ENCODE results near the gene SLC39A11. TPM values are rescaled to one million over a fixed set of nuclear protein-coding genes. Genes with fewer than 3 reads are reported as not detected.

SLC39A11 gene
- total RNA-seq, 2 donors from 2014 or later: 21.5 to 26.4 TPM

DNA sequence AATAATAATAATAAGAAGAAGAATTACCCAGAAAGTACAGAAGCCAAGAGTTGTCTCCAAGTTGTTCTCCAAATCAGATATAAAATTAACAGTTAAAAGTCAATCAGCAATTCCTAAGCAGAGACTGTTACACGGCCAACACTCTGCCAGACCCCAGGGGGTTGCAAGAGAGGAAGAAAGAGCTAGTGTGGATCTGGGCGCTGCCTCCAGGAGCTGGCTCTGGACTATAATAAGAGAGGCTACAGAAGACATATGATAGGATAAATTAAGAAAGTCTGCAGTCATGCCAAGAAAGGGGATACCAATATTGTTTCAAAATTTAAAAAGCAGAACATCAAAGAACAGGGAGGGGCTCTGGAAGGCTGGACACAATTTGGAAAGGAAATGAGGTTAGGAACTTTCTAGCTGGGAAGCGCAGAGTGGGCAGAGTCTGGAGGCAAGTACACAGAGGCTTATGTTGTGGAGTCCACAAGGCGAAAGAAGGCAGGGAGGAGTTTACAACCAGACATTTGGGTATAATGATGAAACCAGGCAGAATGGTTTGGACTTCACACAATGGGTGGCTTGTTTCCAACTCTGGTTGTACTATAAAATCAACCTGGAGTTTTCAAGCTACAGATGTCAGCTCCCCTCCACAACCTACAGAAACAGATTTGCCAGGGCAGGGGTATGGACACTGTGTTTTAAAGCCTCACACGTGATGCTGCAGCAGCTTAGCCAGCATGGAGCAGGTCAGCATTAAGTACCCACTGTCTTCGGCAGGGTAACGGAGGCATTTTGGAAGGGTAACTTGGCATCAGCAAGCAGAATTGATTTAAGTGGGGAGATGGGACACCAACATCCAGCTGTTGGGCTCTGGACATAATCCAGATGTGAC, 49.4 kb downstream of the SLC39A11 start:
- no peak for ATAC-seq (replicated peaks in 1 of 2)
- DNase-seq: no peak
- Mint-ChIP-seq H3K27ac (no peak overlapping the region), H3K4me3 (no peak overlapping the region), H3K9me3 (peaks cover 5 to 6% of the 10 kb centered on the region in 2 donors), H3K4me1 (ENCODE audit: low read depth) (peaks cover 9% of the 10 kb centered on the region), H3K27me3 (ENCODE audit: low read depth) (no peaks in the 10 kb centered on the region), H3K36me3 (ENCODE audit: insufficient read depth in 2 of 2) (peaks cover 2 to 9% of the 10 kb centered on the region in 2 donors)

DNA sequence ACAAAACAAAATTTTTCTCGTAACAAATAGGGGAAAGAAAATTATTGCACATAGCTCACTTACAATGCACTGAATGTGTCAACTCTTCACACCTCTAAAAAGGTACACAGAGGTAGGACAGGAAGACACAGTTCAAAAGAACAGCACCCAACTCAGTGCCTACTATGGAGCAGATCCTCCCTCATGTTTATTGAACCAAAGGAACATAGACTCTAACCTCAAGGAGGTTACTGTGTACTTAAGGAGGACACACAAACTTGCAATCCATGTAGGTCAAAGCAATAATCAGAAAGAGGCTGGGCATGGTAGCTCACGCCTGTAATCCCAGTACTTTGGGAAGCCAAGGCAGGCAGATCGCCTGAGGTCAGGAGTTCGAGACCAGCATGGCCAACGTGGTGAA, 50.3 kb downstream of the SLC39A11 start:
- DNase-seq: no peak
- Mint-ChIP-seq H3K9me3 (peaks cover 5 to 6% of the 10 kb centered on the region in 2 donors), H3K27ac (no peak overlapping the region), H3K4me3 (no peak overlapping the region), H3K27me3 (ENCODE audit: low read depth) (no peaks in the 10 kb centered on the region), H3K4me1 (ENCODE audit: low read depth) (peaks cover 9% of the 10 kb centered on the region), H3K36me3 (ENCODE audit: insufficient read depth in 2 of 2) (peaks cover 2 to 10% of the 10 kb centered on the region in 2 donors)
- ATAC-seq (replicated peaks in 1 of 2): no peak

DNA sequence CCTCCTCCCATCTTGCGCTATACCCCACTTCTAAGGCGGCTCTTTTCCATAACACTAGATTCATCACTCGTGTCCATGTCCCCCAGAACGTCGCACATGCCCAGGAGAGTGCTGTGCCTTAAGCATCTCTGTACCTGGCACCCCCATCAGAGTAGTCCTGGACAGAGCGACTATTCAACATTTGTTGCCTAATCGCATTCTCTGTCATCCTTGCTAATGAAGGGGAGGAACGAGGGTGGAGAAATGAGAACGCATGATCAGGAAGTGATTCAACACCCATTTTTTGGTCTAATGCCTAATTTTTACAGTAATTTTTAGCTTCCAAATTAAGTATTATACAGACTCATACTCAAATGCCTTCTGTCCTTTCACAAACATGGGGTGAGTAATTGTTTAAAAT, 53.2 kb downstream of the SLC39A11 start:
- no peak overlapping the region for H3K4me3 Mint-ChIP-seq

DNA sequence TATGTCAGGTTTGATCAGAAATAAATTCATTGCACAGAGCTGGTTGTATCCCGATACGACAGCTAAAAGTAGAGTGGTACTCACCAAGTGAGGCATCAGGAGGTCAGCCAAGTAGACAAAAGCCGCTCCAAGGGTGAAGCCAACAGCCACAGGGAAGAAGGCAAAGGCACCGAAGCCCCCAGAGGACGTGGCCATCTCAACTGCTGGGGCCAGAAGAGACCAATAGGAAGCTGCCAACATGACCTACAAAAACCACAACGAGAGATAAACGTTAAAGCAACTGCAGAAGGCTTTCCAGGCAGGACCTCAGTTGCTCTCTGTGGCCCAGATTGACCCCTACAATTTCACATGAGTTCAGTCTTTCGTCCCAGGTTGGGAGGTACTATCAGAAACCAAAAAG, 61.0 kb downstream of the SLC39A11 start:
- H3K4me3 Mint-ChIP-seq: no peak overlapping the region

More for the DNA sequence above, 53.2 kb downstream of the SLC39A11 start:
- H3K36me3 Mint-ChIP-seq (ENCODE audit: insufficient read depth in 2 of 2): peaks cover 2 to 10% of the 10 kb centered on the region in 2 donors
- H3K4me1 Mint-ChIP-seq (ENCODE audit: low read depth): peaks cover 9% of the 10 kb centered on the region
- no peak for DNase-seq
- no peak for ATAC-seq (replicated peaks in 1 of 2)
- no peak overlapping the region for H3K27ac Mint-ChIP-seq
- H3K27me3 Mint-ChIP-seq (ENCODE audit: low read depth): no peaks in the 10 kb centered on the region
- peaks cover 5 to 6% of the 10 kb centered on the region in 2 donors for H3K9me3 Mint-ChIP-seq

DNA sequence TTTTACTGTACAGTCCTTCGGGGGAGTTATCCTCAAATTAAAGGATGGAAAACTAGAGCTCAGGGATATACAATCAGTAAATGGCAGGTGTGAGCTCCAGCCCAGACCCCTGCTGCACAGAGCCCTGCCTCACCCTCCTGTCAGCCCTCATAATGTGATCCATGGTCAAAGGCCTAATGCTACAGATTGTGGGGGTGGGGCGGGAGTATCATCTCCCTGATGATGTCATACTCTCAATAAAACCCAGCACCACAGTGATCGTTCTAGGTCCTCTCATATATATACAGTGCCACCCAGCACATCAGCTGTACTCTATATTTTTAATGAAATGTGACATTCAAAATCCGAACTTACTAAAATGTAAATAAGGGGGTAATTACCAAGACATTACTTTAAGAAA, 61.5 kb downstream of the SLC39A11 start:
- no peak for DNase-seq
- no peak overlapping the region for H3K4me3 Mint-ChIP-seq
- H3K36me3 Mint-ChIP-seq (ENCODE audit: insufficient read depth in 2 of 2): peaks cover 0 to 5% of the 10 kb centered on the region in 2 donors
- H3K4me1 Mint-ChIP-seq (ENCODE audit: low read depth): no peaks in the 10 kb centered on the region
- no peaks in the 10 kb centered on the region for H3K9me3 Mint-ChIP-seq
- no peak overlapping the region for H3K27ac Mint-ChIP-seq
- no peaks in the 10 kb centered on the region for H3K27me3 Mint-ChIP-seq (ENCODE audit: low read depth)
- ATAC-seq (replicated peaks in 1 of 2): no peak

More for the DNA sequence above, 61.0 kb downstream of the SLC39A11 start:
- Mint-ChIP-seq H3K36me3 (ENCODE audit: insufficient read depth in 2 of 2) (peaks cover 0 to 5% of the 10 kb centered on the region in 2 donors), H3K4me1 (ENCODE audit: low read depth) (no peaks in the 10 kb centered on the region), H3K27ac (no peak overlapping the region), H3K9me3 (no peaks in the 10 kb centered on the region), H3K27me3 (ENCODE audit: low read depth) (no peaks in the 10 kb centered on the region)
- no peak for DNase-seq
- no peak for ATAC-seq (replicated peaks in 1 of 2)

DNA sequence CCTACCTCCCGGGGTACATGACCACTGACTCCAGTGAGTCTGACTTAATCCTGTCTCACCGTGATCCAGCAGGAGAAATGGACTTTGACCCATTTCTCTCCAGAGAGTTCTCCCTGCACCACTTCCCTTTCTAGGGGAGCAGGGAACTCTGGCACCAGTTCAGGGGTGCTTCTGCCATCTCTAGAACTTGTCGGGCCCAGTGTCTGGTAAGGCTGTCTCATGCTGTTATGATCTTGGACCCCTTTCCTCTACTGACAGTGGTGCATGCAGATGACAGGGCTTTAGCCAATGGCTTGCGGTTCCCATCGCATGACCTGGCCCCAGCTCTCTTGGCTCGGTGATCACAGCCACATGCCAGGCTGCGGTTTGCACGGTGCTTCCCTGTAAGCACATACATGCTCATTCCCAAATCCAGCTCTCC, 62.0 kb downstream of the SLC39A11 start:
- H3K4me1 Mint-ChIP-seq (ENCODE audit: low read depth): no peaks in the 10 kb centered on the region
- H3K4me3 Mint-ChIP-seq: no peak overlapping the region
- H3K27ac Mint-ChIP-seq: no peak overlapping the region
- ATAC-seq (replicated peaks in 1 of 2) (no peak), DNase-seq (no peak)
- H3K9me3 Mint-ChIP-seq: no peaks in the 10 kb centered on the region
- no peaks in the 10 kb centered on the region for H3K27me3 Mint-ChIP-seq (ENCODE audit: low read depth)
- H3K36me3 Mint-ChIP-seq (ENCODE audit: insufficient read depth in 2 of 2): peaks cover 0 to 7% of the 10 kb centered on the region in 2 donors

DNA sequence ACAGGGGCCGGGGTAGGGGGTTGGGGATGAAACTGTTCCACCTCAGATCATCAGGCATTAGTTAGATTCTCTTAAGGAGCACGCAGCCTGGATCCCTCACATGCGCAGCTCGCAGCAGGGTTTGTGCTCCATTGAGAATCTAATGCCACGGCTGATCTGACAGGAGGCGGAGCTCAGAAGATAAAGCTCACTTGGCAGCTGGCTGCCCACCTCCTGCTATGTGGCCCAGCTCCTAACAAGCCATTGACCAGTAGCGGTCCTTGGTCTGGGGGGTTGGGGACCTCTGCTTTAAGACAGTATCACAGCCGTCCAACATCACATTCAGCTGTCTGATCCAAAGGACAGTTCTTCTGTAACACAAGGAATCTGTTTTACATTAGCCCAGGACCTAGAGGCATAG, 62.5 kb downstream of the SLC39A11 start:
- Mint-ChIP-seq H3K4me3 (no peak overlapping the region), H3K27ac (no peak overlapping the region), H3K36me3 (ENCODE audit: insufficient read depth in 2 of 2) (peaks cover 0 to 9% of the 10 kb centered on the region in 2 donors), H3K4me1 (ENCODE audit: low read depth) (no peaks in the 10 kb centered on the region), H3K27me3 (ENCODE audit: low read depth) (no peaks in the 10 kb centered on the region), H3K9me3 (no peaks in the 10 kb centered on the region)
- DNase-seq: no peak
- ATAC-seq (replicated peaks in 1 of 2): no peak

DNA sequence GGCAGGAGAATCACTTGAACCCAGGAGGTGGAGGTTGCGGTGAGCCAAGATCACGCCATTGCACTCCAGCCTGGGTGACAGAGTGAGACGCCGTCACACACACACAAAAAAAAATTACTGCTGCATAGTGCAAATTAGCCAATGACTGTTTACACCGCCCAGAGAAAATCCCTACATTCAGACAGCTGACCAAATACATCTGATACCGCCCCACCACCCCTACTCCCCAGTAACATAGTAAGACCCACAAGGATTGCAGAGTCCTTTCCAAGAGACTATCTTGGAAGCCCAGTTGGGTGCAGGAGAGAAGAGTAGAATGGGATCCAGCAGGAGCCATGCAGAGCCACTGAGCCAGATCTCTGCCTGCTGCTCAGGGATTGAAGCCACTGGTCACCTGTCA, 63.5 kb downstream of the SLC39A11 start:
- Mint-ChIP-seq H3K36me3 (ENCODE audit: insufficient read depth in 2 of 2) (peaks cover 0 to 11% of the 10 kb centered on the region in 2 donors), H3K27me3 (ENCODE audit: low read depth) (no peaks in the 10 kb centered on the region), H3K4me1 (ENCODE audit: low read depth) (no peaks in the 10 kb centered on the region)

DNA sequence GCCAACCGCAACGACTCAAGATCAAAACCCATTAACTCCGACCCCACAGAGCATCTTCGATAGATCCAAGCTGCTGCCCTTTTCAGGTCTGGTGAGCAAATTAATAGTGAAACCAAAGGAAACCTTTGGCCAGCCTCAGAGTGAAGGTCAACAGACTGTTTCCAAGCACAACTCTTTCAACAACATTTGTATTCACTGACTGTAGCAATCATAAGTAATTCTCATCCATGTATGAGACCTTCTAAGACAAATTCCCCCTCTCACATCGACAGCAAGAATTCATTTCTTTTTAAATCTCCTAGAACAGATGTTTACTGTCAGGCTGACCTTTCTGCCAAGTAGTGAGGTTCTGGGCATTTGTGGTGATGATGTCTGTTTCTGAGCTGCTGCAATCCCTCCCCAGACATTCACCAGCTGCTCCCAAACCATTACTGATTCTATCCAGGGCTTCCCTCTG, 64.2 kb downstream of the SLC39A11 start:
- ATAC-seq (replicated peaks in 1 of 2) (no peak), DNase-seq (no peak)
- Mint-ChIP-seq H3K4me3 (no peak overlapping the region), H3K27ac (no peak overlapping the region), H3K9me3 (no peaks in the 10 kb centered on the region), H3K27me3 (ENCODE audit: low read depth) (no peaks in the 10 kb centered on the region), H3K4me1 (ENCODE audit: low read depth) (no peaks in the 10 kb centered on the region), H3K36me3 (ENCODE audit: insufficient read depth in 2 of 2) (peaks cover 2 to 11% of the 10 kb centered on the region in 2 donors)

More for the DNA sequence above, 63.5 kb downstream of the SLC39A11 start:
- H3K27ac Mint-ChIP-seq: no peak overlapping the region
- H3K9me3 Mint-ChIP-seq: no peaks in the 10 kb centered on the region
- DNase-seq (no peak), ATAC-seq (replicated peaks in 1 of 2) (no peak)
- H3K4me3 Mint-ChIP-seq: no peak overlapping the region

DNA sequence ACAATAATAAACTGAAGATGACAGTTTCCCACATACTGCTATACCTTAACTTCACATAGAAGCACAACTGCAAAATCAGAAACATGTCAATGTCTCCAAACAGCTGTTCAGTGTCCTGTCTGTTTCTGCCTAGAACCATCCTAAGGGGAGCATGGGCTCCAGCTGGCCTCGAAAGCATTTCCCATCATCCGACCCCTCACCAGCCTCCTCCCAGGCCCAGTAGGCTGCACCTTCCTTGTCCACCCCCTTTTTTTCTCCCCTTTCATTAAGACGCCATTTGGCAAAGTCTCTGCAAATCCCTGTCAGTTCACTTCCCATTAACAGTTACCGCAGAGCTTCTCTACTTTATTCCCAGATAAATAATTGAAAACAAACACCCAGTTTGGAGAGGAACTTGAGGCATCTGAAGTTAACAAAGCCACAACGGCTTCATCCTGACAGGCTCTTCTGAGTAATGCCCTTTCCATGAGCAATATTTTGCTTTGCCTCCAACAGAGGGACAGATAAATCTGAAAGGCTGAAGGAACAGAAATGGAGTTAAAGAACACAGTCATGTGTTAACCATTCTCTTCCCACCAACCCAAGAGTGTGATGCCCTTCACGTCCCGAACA, 65.3 kb downstream of the SLC39A11 start:
- Mint-ChIP-seq H3K9me3 (no peaks in the 10 kb centered on the region), H3K27me3 (ENCODE audit: low read depth) (no peaks in the 10 kb centered on the region), H3K36me3 (ENCODE audit: insufficient read depth in 2 of 2) (peaks cover 3 to 13% of the 10 kb centered on the region in 2 donors), H3K27ac (no peak overlapping the region), H3K4me3 (no peak overlapping the region), H3K4me1 (ENCODE audit: low read depth) (no peaks in the 10 kb centered on the region)
- ATAC-seq (replicated peaks in 1 of 2) (no peak), DNase-seq (no peak)

DNA sequence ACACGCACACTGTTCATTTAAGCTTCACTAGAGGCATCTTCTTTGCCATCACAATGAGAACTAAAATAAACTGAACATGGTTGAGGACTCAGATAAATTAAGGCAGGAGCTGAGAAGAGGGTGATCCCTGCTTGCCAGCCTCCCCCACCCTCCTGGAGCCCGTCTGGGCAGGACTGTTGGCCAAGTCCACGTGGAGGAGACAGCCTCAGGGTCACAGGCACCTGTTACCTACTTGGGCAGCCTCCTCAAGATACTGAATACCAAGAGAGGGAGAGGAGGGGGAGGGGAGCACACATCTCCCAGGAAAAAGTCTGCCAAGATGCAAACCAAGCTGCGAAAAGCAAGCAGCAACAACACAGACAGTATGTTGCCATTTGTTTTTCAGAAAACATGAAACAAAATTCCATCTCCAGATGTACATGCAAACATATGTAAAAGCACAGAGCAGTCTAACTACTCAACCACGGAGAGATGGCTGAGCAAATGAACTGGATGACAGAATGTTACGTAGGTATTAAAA, 67.4 kb downstream of the SLC39A11 start:
- DNase-seq: no peak
- ATAC-seq (replicated peaks in 1 of 2): no peak
- Mint-ChIP-seq H3K27ac (no peak overlapping the region), H3K4me1 (ENCODE audit: low read depth) (no peaks in the 10 kb centered on the region), H3K27me3 (ENCODE audit: low read depth) (no peaks in the 10 kb centered on the region), H3K9me3 (peaks cover 5% of the 10 kb centered on the region in 2 donors), H3K36me3 (ENCODE audit: insufficient read depth in 2 of 2) (peaks cover 3 to 23% of the 10 kb centered on the region in 2 donors), H3K4me3 (no peak overlapping the region)

DNA sequence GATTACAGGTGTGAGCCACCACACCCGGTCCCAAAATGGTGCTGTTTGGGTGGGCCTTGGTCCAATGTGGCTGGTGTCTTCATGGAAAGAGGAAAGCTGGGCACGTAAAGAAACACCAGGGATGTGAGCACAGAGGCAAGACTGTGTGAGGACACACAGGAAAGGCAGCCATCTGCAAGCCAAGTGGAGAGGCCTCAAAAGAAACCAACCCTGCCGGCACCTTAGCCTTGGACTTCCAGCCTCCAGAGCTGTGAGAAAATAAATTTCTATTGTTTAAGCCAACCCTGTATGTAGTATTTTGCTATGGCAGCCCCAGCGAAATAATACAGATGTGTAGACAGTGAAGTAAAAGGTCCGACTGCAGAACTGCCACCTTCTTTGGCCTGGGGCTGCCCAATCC, 68.7 kb downstream of the SLC39A11 start:
- H3K4me3 Mint-ChIP-seq: no peak overlapping the region
- DNase-seq (no peak), ATAC-seq (replicated peaks in 1 of 2) (no peak)
- no peaks in the 10 kb centered on the region for H3K27me3 Mint-ChIP-seq (ENCODE audit: low read depth)
- H3K4me1 Mint-ChIP-seq (ENCODE audit: low read depth): no peaks in the 10 kb centered on the region
- H3K9me3 Mint-ChIP-seq: peaks cover 6 to 7% of the 10 kb centered on the region in 2 donors
- no peak overlapping the region for H3K27ac Mint-ChIP-seq
- peaks cover 3 to 30% of the 10 kb centered on the region in 2 donors for H3K36me3 Mint-ChIP-seq (ENCODE audit: insufficient read depth in 2 of 2)

DNA sequence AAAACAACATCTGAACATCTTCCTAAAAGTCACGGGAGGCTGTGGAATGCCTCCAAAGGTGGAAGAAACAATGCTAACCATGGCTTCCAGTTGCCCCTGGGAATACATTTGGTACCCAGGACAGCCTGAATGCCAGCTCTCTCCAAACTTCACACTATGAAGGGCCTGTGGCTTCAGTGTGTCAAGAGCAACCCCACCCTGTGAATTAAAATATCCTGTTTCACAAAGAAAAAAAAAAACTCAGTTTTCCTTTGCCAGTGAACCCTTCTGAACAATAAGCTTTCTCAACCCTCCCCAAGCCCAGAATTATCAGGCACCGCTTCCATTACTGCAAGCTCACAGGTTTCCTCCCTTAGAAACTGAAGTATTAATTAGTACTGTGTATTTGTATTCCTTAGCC, 69.8 kb downstream of the SLC39A11 start:
- Mint-ChIP-seq H3K36me3 (ENCODE audit: insufficient read depth in 2 of 2) (peaks cover 9 to 33% of the 10 kb centered on the region in 2 donors), H3K9me3 (peaks cover 9 to 11% of the 10 kb centered on the region in 2 donors)

More for the DNA sequence above, 69.8 kb downstream of the SLC39A11 start:
- DNase-seq (no peak), ATAC-seq (replicated peaks in 1 of 2) (no peak)
- H3K27me3 Mint-ChIP-seq (ENCODE audit: low read depth): no peaks in the 10 kb centered on the region
- no peak overlapping the region for H3K27ac Mint-ChIP-seq
- no peaks in the 10 kb centered on the region for H3K4me1 Mint-ChIP-seq (ENCODE audit: low read depth)
- no peak overlapping the region for H3K4me3 Mint-ChIP-seq

Data from activated T-cell treated with anti-CD3 and anti-CD28 coated beads, Interleukin-2, amount 50 U/mL, for 72 hours (primary cell).